ENCODE measurements around the gene CIAO3. TPM values are rescaled to one million over a fixed set of nuclear protein-coding genes. Genes with fewer than 3 reads are reported as not detected.

Gene CIAO3
- total and polyA plus RNA-seq, 8 donors, result 11.1 to 72.9 (median 16.3) TPM

DNA sequence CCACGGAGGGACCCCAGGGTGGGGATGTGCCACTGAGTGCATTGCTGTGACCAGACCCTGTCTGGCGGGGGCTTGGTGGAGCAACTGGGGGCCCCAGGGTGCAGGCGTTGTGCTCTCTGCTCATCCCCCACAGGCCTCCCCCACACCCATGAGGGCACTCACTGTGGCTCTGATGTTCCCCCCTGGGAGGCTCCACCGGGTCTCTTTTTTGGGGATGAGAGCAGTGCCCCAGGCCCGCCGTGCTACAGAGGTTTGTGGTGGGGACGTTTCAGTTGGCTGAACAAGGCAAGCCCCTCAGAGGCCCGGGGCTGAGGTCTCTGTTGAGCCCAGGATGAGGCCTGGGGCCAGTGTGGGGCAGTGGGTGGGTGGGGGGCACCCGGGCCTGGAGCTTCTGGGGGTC, 17.1 kb downstream of the CIAO3 start:
- peaks cover 15 to 32% (median 25%) of the 10 kb centered on the region in 3 donors for H3K4me1 ChIP-seq
- H3K4me3 ChIP-seq, result no peak overlapping the region
- no peaks in the 10 kb centered on the region for H3K36me3 ChIP-seq
- FAIRE-seq, result no peak
- 78 to 83% methylated on average over 9 of the region's 9 CpGs for WGBS, 2 donors
- no peak overlapping the region for H3K27ac ChIP-seq
- H3K27me3 ChIP-seq, result no peaks in the 10 kb centered on the region
- no peaks in the 10 kb centered on the region for H3K9me3 ChIP-seq
- no peak for ATAC-seq
- intact Hi-C loops (cut with DNase I), result no loop called here
- TF ChIP-seq CTCF (IDR thresholded peaks at IDR 0.05), result no peak
- DNase-seq, result peak in 1 of 6 donors; percentile 70

DNA sequence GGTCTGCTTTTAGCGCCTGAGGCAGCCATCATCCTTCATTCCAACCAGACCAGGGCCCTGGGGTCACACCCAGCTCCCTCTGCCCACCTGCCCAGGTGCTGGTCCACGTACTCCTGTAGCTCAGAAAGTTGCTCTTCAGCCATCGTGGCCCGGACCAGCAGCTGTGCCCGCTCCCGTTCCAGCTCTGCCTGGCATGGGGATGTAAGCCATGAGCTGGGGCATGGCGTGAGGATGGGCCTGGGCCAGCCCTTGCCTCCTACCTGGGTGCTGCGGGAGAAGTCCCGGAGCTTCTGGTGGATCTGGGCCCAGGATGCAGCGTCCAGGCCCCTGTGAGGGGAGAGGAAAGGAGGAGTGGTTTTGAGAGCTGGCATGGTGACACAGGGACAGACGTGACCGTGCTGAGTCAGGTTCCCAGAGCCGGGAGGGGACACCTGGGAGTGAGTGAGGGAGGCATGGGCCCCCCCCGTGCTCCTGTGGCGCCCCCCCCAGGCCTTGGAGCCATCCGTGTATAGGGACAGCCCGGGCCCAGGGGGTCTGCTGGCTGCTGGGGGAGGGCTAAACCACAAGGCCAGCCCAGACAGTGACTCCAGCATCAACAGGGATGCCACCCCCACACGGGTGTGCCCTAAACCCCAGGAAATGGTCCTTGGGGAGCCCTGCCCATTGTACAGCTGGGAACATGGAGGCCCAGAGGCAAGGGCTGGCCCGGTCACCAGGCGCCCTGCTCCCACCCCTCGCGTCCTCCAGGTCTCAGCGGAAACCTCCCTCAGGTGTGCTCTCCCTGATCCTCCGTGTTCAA, 17.8 kb downstream of the CIAO3 start:
- ATAC-seq (no peak), DNase-seq (peak in 2 of 6 donors; percentile 42 to 82), FAIRE-seq (no peak)
- Histone ChIP-seq H3K4me1 (peaks cover 15 to 26% (median 20%) of the 10 kb centered on the region in 3 donors), H3K27me3 (no peaks in the 10 kb centered on the region), H3K27ac (no peak overlapping the region), H3K36me3 (no peaks in the 10 kb centered on the region), H3K9me3 (no peaks in the 10 kb centered on the region), H3K4me3 (no peak overlapping the region)
- TF ChIP-seq CTCF (IDR thresholded peaks at IDR 0.05), result no peak
- WGBS, 2 donors, result 84% methylated on average over 22 to 24 of the region's 24 CpGs
- intact Hi-C loops (cut with DNase I), result no loop called here

- 92 to 93% methylated on average over 50 to 51 of the region's 51 CpGs for WGBS, 2 donors
- no peak for TF ChIP-seq CTCF (IDR thresholded peaks at IDR 0.05)
- no peak for ATAC-seq
- peak in 2 of 6 donors; percentile 45 to 84 for DNase-seq
- no peak for FAIRE-seq
- Histone ChIP-seq H3K27ac (peak overlapping the region in 3 of 4 donors; percentile 83 to 84 (median 83)), H3K4me3 (peak overlapping the region in 3 of 4 donors; percentile 75 to 89 (median 77)), H3K27me3 (no peaks in the 10 kb centered on the region), H3K9me3 (no peaks in the 10 kb centered on the region), H3K36me3 (no peaks in the 10 kb centered on the region), H3K4me1 (peaks cover 6 to 16% (median 10%) of the 10 kb centered on the region in 3 donors)
- intact Hi-C loops (cut with DNase I), result no loop called here
Measured at GRCh38 chr16:721765-722540, 18.8 kb downstream of the CIAO3 start.

DNA sequence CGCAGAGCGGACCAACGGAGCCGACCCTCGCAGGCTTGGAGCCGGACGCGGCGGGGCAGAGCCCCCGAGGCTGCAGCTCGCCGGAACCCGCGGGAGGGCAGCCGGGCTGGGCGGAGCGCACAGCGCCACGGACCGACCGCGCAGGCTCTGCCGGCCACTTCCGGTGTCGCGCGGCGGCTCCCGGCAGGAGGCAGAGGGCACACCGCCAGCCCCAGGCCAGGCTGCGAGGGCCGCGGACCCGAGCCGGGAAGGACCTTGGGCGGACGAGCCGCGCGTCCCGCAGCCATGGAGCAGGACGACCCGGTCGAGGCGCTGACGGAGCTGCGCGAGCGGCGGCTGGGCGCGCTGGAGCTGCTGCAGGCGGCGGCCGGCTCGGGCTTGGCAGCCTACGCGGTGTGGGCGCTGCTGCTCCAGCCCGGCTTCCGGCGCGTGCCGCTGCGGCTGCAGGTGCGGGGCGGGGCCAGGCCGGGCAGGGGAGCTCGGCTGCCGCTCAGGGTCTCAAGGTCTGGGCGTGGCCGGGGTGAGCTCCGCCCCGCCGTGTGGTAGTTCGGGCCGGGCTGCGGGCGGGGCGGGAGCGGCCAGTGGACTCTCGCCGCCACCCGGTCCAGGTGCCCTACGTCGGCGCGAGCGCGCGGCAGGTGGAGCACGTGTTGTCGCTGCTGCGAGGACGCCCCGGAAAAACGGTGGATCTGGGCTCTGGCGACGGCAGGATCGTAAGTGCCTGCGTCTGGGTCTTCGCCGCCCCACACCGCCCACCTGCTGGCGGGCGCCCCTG, 19.6 kb downstream of the CIAO3 start, which contains the start of gene ANTKMT:
TSS of gene ANTKMT (plus strand) at position 157 of the 775 bp plus-strand sequence. CDS start at position 286, 129 bp downstream.
- H3K27me3 ChIP-seq, result no peaks in the 10 kb centered on the region
- intact Hi-C loops (cut with DNase I), result no loop called here
- H3K4me3 ChIP-seq, result peak within 1 kb of the TSS; percentile 74 to 89 (median 76)
- TF ChIP-seq CTCF (IDR thresholded peaks at IDR 0.05), result peak in 1 of 4 donors; percentile 7
- peak; percentile 82 to 94 (median 90) for DNase-seq
- no peaks in the 10 kb centered on the region for H3K36me3 ChIP-seq
- peak; percentile 86 to 88 (median 86) for ATAC-seq
- H3K9me3 ChIP-seq, result no peaks in the 10 kb centered on the region
- WGBS, 2 donors, result 9 to 10% methylated on average over 54 to 106 of the region's 106 CpGs
- H3K27ac ChIP-seq, result peak within 1 kb of the TSS; percentile 81 to 84 (median 83)
- peaks cover 6 to 21% (median 16%) of the 10 kb centered on the region in 3 donors for H3K4me1 ChIP-seq
- FAIRE-seq, result no peak

Measured in pancreas (tissue), 10 donors.